Daoy (cell line): ENCODE results near the gene NEURL1B. TPM values are rescaled to one million over a fixed set of nuclear protein-coding genes. Genes with fewer than 3 reads are reported as not detected.

Experiments
- DNase-seq: peaks from one replicate; pipeline ENCODE4 v3.0.0-alpha.2; 2015; ENCODE audit warnings: low read depth
- total RNA-seq: library from RNA; depleted of rRNA; stranded (reverse); fragments of >200 nt; shearing (Covaris generic); gene quantifications from 2 replicates; pipeline ENCODE4 v1.2.3, GENCODE V29; 2014

The NEURL1B gene
- total RNA-seq, 1 experiment from 2014 or later = 2.8 TPM

- DNase-seq = no peak
Observed at GRCh38 chr5:172610643-172611042, 30.4 kb upstream of the NEURL1B start.

DNA sequence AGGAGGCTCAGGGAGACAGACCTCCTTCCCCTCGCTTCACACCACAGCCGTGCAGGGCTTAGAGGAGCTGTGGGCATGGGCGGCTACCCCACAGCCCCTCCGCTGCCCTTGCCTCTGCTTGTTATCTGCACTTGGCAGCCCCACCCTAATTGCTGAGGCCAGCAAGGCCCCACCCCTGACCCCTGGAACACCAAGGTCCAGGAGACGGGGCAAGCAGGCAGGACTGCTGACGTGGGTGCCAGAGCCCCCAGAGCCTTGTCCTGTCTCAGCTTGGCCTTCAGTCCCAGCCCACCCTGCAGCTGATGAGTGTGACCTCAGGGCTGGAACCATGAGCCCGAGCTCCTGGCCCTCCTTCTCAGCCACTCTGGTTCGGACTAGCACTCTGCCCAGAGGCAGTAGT, 29.1 kb upstream of the NEURL1B start:
- DNase-seq = no peak

DNA sequence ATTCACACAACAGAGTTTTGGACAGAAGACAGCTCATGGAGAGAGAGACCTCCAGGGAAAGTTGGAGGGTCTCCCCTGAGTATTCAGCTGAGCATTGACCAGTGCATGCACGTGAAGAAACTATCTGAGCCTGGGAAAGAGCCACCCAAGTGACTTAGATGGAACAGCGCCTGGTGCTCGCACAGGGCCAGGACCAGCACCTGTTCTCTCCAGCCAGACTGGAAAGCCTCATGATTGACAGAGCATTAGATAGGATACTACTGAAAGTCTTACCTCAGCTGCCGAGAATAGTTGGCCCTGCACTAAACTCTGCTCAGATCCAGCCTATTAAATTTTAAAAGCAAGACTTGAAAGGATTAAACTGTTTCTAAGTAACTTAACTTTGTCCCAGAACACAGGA, 28.3 kb upstream of the NEURL1B start:
- DNase-seq = no peak

DNA sequence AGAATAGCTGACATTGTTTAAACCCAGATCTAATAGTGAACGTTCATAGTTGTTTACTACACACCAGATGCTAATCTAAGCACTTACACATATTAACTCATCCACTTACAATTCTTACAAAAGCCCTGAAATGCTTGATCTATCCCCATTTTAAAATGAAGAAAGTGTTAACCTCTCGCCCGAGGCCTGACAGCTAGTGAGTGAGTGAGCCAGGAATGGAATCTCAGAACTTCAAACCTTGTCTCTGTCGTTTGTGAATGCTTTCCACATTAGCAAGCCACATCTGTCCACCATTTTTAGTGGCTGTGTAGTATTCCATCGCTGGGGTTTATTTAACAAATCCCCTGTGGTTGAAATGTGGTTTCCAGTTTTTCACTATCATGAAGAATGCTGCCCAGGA, 24.9 kb upstream of the NEURL1B start:
- DNase-seq = no peak

GRCh38 chr5:172616730-172617129, 24.3 kb upstream of the NEURL1B start:
- DNase-seq = peak; percentile 61

GRCh38 chr5:172617817-172618216, 23.2 kb upstream of the NEURL1B start:
- no peak for DNase-seq

DNA sequence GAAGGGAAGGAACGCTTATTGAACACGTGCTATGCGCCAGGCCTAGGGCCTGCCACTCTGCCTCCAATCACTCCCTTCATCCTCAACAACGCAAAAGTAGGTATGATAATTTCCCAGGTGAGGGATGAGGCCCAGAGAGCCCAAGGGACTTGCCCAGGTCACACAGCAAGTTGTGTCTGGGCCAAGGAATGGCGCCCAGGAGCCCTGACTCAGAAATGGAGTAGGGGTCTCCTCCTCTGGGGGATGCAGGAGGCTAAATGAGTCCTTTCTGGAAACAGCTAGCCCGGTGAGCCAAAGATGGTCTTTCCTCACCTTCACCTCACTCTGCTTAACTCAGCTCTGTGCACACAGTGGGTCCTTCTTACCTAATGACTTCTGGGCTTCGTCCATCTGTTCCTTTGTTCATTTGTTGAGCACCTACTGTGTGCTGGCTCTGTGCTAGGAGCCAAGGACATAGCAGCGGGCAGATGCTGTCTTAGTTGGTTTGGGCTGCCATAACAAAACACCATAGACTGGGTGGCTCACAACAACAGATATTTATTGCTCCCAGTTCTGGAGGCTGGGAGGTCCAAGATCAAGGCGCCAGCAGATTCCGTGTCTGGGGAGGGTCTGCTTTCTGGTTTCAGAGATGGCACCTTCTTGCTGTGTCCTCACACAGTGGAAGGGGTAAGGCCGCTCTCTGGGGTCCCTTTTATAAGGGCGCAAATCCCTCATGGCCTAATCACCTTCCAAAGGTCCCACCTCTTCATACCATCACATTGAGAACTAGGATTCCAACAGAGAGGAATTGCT, 22.3 kb upstream of the NEURL1B start:
- no peak for DNase-seq

GRCh38 chr5:172620506-172620905, 20.6 kb upstream of the NEURL1B start:
- DNase-seq = no peak

GRCh38 chr5:172622091-172623046, 18.7 kb upstream of the NEURL1B start:
- no peak for DNase-seq

- no peak for DNase-seq
Observed at GRCh38 chr5:172623313-172623980, 17.6 kb upstream of the NEURL1B start.

- no peak for DNase-seq
Observed at GRCh38 chr5:172624083-172624995, 16.7 kb upstream of the NEURL1B start.

GRCh38 chr5:172624996-172625964, 15.8 kb upstream of the NEURL1B start:
- no peak for DNase-seq

DNA sequence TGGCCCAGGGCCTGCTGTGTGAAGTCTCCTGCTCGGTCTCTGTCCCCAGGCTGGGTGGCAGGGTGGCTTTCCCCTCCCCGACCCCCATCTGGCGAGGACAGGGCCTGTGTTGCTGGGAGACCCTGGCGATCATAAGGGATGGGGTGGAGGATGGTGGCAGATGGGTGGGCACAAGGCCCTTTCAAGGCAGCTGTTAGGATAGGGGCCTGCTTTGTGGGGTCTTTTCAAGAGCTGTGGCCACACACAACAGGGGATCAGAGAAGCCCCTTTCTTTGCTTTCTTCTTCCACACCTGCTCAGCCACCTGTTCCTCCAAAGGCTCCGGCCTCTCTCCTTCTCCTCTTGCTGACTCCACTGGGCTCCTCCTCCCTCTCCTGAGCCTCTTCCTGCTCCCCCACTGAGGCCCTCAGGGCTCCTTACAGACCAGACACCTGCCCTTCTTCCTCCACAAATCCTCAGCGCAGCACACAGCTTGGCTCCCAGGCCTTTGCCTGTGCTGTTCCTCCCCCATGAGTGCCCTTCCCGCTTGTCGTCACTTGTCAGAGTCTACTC, 15.0 kb upstream of the NEURL1B start:
- DNase-seq = no peak

DNA sequence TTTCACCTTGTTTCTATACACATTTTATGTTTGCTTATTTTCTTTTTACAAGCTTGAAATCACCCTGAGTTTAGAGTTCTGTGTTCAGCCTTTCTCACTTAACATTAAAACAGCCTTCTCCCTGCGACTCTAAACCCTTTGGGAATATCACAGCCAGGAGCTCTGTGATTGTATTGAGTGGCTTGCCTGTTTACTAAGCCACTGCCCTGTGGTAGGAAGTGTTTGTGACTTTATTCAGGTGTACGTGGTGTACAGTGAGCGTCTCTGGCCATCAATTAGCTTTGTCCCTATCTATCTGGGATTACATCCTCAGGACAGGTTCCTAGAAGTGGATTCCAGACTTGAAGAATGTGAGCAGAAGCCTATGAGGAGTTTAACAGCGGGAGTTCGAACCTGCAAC, 11.0 kb upstream of the NEURL1B start:
- no peak for DNase-seq

DNA sequence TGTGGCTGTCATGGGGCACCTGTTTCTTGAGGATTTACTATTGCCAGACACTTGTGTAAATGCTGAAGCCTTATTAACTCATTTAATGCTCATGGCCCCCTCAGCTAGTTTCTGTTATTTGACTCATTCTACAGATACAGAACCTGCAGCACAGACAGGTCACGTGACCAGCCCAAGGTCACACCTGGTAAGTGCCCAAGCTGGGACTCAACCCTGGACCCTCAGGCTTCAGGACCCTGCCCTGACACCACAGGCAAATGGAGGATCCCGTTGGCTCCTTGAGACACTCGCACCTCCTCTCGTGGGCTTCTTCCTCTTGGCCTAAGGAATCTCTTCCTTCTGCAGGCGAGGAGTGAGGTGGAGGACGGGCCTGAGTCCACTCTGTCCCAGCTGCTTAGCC, 10.6 kb upstream of the NEURL1B start:
- no peak for DNase-seq

GRCh38 chr5:172630986-172631385, 10.1 kb upstream of the NEURL1B start:
- DNase-seq = no peak

DNA sequence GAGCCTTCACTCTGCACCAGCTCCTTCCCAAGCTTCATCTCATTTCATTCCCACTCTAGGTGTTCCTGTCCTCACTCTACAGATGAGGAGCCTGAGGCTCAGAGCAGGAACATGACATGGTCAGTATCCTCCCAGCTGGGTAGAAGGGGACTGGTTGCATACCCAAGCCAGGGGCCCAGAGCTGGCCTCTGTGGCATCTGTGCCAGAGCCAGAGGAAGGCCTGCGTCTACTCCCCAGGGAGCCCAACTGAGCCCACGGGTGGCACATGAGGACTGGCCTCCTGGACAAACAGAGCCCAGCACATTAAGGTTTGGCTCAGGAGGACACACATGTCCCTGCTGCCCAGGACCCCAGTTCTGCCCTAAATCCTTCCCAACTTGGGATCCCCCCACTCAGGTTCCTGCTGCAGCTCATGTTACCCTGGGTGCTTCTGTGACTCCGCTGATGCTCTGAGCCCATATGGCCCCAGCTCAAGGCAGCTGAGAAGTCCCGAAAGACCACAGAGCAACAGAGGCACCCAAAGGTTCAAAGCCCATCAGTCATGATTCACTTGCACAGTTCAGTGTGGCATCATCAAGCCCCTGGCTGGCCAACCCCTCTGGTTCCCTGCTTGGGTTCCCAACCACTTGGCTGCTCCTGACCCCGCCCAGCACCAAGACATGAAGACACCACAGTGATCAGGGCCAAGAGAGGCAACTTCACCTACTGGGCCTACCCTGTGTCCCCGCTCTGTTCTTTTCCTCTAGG, 8.5 kb upstream of the NEURL1B start:
- DNase-seq = no peak

GRCh38 chr5:172633403-172633970, 7.6 kb upstream of the NEURL1B start:
- DNase-seq = no peak
